Measurements from ENCODE around the gene PIGP. TPM values are rescaled to one million over a fixed set of nuclear protein-coding genes. Genes with fewer than 3 reads are reported as not detected.
A peak's percentile ranks its signal among the peaks of the same experiment; 100 is the strongest.
"Not testable (repeated sequence)": the region's sequence is repeated elsewhere in the genome, so short reads cannot be mapped to it uniquely, and the experiment has no call there.

The PIGP gene
- total RNA-seq (11.3 TPM), polyA plus RNA-seq (10 to 100 TPM; 19.9 to 35.3 (median 29.1) TPM)

DNA sequence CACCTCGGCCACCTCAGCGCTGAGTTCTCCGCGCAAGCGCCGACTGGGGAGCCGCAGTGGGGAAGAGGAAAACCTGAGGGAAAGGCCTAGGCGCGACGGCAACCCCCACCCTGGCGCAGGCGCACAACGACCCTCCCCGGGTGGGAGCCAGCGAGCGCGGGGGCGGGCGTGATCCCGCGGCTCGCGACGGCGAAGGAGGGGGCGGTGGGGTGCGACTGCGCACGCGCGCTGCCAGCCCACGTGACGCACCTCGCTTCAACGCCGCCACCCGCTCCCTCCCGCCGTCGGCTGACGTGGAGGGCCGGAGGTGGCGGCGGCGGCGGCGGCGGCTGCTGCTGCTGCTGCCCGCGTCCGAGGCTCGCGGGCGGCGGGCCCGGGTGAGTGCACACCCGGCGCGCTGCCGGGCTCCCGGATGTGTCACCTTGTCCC lies at the start of gene PIGP, which contains the start of gene TTC3:
PIGP (minus strand) TSS at position 84 of the 429 bp plus-strand sequence. CDS start 556 bp downstream, outside the sequence.
TTC3 (plus strand) TSS at position 267 of the 429 bp plus-strand sequence. CDS start 14,004 bp downstream, outside the sequence.
- Mint-ChIP-seq H3K4me1 (peaks cover 30 to 62% (median 50%) of the 10 kb centered on the region in 4 donors), H3K27me3 (peaks cover 6% of the 10 kb centered on the region), H3K9me3 (no peaks in the 10 kb centered on the region), H3K36me3 (peaks cover 20% of the 10 kb centered on the region), H3K4me3 (peak within 1 kb of the TSS; percentile 97 to 98 (median 98)), H3K27ac (peak within 1 kb of the TSS; percentile 97 to 98 (median 98))
- ATAC-seq (ENCODE audit: low read depth in 2 of 2) (peak; percentile 61 to 70), DNase-seq (peak; percentile 93 to 96 (median 94))
- no peaks in the 10 kb centered on the region for H3K27me3 ChIP-seq (ENCODE audit: control insufficient read depth, insufficient read depth, low read length)
- peak within 1 kb of the TSS; percentile 95 for H3K27ac ChIP-seq (ENCODE audit: insufficient read depth, low read length, poor library complexity, severe bottlenecking)
- peaks cover 34% of the 10 kb centered on the region for H3K4me1 ChIP-seq (ENCODE audit: control insufficient read depth, insufficient read depth, low read length, poor library complexity, severe bottlenecking)
- peaks cover 4% of the 10 kb centered on the region for H3K36me3 ChIP-seq (ENCODE audit: control insufficient read depth, insufficient read depth, low read length)
- H3K9me3 ChIP-seq (ENCODE audit: control insufficient read depth in 2 of 2, low read length in 2 of 2) = no peaks in the 10 kb centered on the region
- H3K4me3 ChIP-seq (ENCODE audit: low read depth, low read length) = peak within 1 kb of the TSS; percentile 97

- peak overlapping the region; percentile 0 to 59 (median 5) for H3K27ac Mint-ChIP-seq
- peaks cover 5 to 20% (median 12%) of the 10 kb centered on the region in 4 donors for H3K4me1 Mint-ChIP-seq
- DNase-seq (no peak), ATAC-seq (ENCODE audit: low read depth in 2 of 2) (no peak)
- Histone ChIP-seq H3K4me1 (ENCODE audit: control insufficient read depth, insufficient read depth, low read length, poor library complexity, severe bottlenecking) (no peaks in the 10 kb centered on the region), H3K36me3 (ENCODE audit: control insufficient read depth, insufficient read depth, low read length) (peaks cover 13% of the 10 kb centered on the region), H3K27ac (ENCODE audit: insufficient read depth, low read length, poor library complexity, severe bottlenecking) (no peak overlapping the region), H3K27me3 (ENCODE audit: control insufficient read depth, insufficient read depth, low read length) (no peaks in the 10 kb centered on the region), H3K9me3 (ENCODE audit: control insufficient read depth in 2 of 2, low read length in 2 of 2) (no peaks in the 10 kb centered on the region), H3K4me3 (ENCODE audit: low read depth, low read length) (no peak overlapping the region)
- H3K9me3 Mint-ChIP-seq = no peaks in the 10 kb centered on the region
- H3K27me3 Mint-ChIP-seq = no peaks in the 10 kb centered on the region
- H3K36me3 Mint-ChIP-seq = peaks cover 37% of the 10 kb centered on the region
- no peak overlapping the region for H3K4me3 Mint-ChIP-seq
These were observed 46.7 kb upstream of the PIGP start for GRCh38 chr21:37119421-37120218.

GRCh38 chr21:37118187-37118826 lies 45.4 kb upstream of the PIGP start:
- Mint-ChIP-seq H3K27me3 (no peaks in the 10 kb centered on the region), H3K9me3 (no peaks in the 10 kb centered on the region), H3K4me3 (no peak overlapping the region), H3K36me3 (peaks cover 34% of the 10 kb centered on the region), H3K4me1 (peaks cover 5 to 20% (median 13%) of the 10 kb centered on the region in 4 donors), H3K27ac (peak overlapping the region in 1 of 3 donors; percentile 79)
- no peak overlapping the region for H3K4me3 ChIP-seq (ENCODE audit: low read depth, low read length)
- no peak overlapping the region for H3K27ac ChIP-seq (ENCODE audit: insufficient read depth, low read length, poor library complexity, severe bottlenecking)
- no peaks in the 10 kb centered on the region for H3K4me1 ChIP-seq (ENCODE audit: control insufficient read depth, insufficient read depth, low read length, poor library complexity, severe bottlenecking)
- peaks cover 12% of the 10 kb centered on the region for H3K36me3 ChIP-seq (ENCODE audit: control insufficient read depth, insufficient read depth, low read length)
- no peaks in the 10 kb centered on the region for H3K9me3 ChIP-seq (ENCODE audit: control insufficient read depth in 2 of 2, low read length in 2 of 2)
- H3K27me3 ChIP-seq (ENCODE audit: control insufficient read depth, insufficient read depth, low read length) = no peaks in the 10 kb centered on the region
- no peak for ATAC-seq (ENCODE audit: low read depth in 2 of 2)
- no peak for DNase-seq

- Histone ChIP-seq H3K4me3 (ENCODE audit: low read depth, low read length) (no peak overlapping the region), H3K9me3 (ENCODE audit: control insufficient read depth in 2 of 2, low read length in 2 of 2) (no peaks in the 10 kb centered on the region), H3K27ac (ENCODE audit: insufficient read depth, low read length, poor library complexity, severe bottlenecking) (no peak overlapping the region), H3K27me3 (ENCODE audit: control insufficient read depth, insufficient read depth, low read length) (no peaks in the 10 kb centered on the region), H3K4me1 (ENCODE audit: control insufficient read depth, insufficient read depth, low read length, poor library complexity, severe bottlenecking) (no peaks in the 10 kb centered on the region), H3K36me3 (ENCODE audit: control insufficient read depth, insufficient read depth, low read length) (peaks cover 7% of the 10 kb centered on the region)
- no peak for ATAC-seq (ENCODE audit: low read depth in 2 of 2)
- Mint-ChIP-seq H3K36me3 (peaks cover 28% of the 10 kb centered on the region), H3K27ac (no peak overlapping the region), H3K4me1 (peaks cover 5 to 17% (median 10%) of the 10 kb centered on the region in 4 donors), H3K27me3 (no peaks in the 10 kb centered on the region), H3K4me3 (no peak overlapping the region), H3K9me3 (peaks cover 0 to 2% (median 0%) of the 10 kb centered on the region in 7 donors)
- DNase-seq = no peak
These were observed 44.3 kb upstream of the PIGP start for GRCh38 chr21:37117204-37117603.

- H3K36me3 Mint-ChIP-seq = peaks cover 28% of the 10 kb centered on the region
- not testable (repeated sequence) for ATAC-seq (ENCODE audit: low read depth in 2 of 2); H3K27me3 Mint-ChIP-seq; H3K9me3 ChIP-seq (ENCODE audit: control insufficient read depth in 2 of 2, low read length in 2 of 2); H3K9me3 Mint-ChIP-seq; H3K27me3 ChIP-seq (ENCODE audit: control insufficient read depth, insufficient read depth, low read length); H3K4me3 ChIP-seq (ENCODE audit: low read depth, low read length); H3K36me3 ChIP-seq (ENCODE audit: control insufficient read depth, insufficient read depth, low read length); H3K27ac ChIP-seq (ENCODE audit: insufficient read depth, low read length, poor library complexity, severe bottlenecking); H3K4me1 ChIP-seq (ENCODE audit: control insufficient read depth, insufficient read depth, low read length, poor library complexity, severe bottlenecking); H3K4me3 Mint-ChIP-seq; DNase-seq; H3K27ac Mint-ChIP-seq
- peaks cover 5 to 17% (median 10%) of the 10 kb centered on the region in 4 donors for H3K4me1 Mint-ChIP-seq
These were observed 43.6 kb upstream of the PIGP start for GRCh38 chr21:37116459-37116858.

DNA sequence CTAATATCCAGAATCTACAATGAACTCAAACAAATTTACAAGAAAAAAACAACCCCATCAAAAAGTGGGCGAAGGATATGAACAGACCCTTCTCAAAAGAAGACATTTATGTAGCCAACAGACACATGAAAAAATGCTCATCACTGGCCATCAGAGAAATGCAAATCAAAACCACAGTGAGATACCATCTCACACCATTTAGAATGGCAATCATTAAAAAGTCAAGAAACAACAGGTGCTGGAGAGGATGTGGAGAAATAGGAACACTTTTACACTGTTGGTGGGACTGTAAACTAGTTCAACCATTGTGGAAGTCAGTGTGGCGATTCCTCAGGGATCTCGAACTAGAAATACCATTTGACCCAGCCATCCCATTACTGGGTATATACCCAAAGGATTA lies 41.4 kb upstream of the PIGP start:
- H3K9me3 Mint-ChIP-seq; H3K36me3 ChIP-seq (ENCODE audit: control insufficient read depth, insufficient read depth, low read length); H3K9me3 ChIP-seq (ENCODE audit: control insufficient read depth in 2 of 2, low read length in 2 of 2); ATAC-seq (ENCODE audit: low read depth in 2 of 2); H3K27ac Mint-ChIP-seq; H3K4me3 Mint-ChIP-seq; H3K27ac ChIP-seq (ENCODE audit: insufficient read depth, low read length, poor library complexity, severe bottlenecking); H3K27me3 Mint-ChIP-seq; H3K4me3 ChIP-seq (ENCODE audit: low read depth, low read length); DNase-seq; H3K4me1 ChIP-seq (ENCODE audit: control insufficient read depth, insufficient read depth, low read length, poor library complexity, severe bottlenecking); H3K27me3 ChIP-seq (ENCODE audit: control insufficient read depth, insufficient read depth, low read length): not testable (repeated sequence)
- peaks cover 0 to 11% (median 5%) of the 10 kb centered on the region in 4 donors for H3K4me1 Mint-ChIP-seq
- H3K36me3 Mint-ChIP-seq = peaks cover 23% of the 10 kb centered on the region

GRCh38 chr21:37111029-37111428 lies 38.2 kb upstream of the PIGP start:
- not testable (repeated sequence) for DNase-seq; ATAC-seq (ENCODE audit: low read depth in 2 of 2); H3K4me3 ChIP-seq (ENCODE audit: low read depth, low read length); H3K27me3 Mint-ChIP-seq; H3K9me3 ChIP-seq (ENCODE audit: control insufficient read depth in 2 of 2, low read length in 2 of 2); H3K4me3 Mint-ChIP-seq; H3K36me3 ChIP-seq (ENCODE audit: control insufficient read depth, insufficient read depth, low read length); H3K27ac ChIP-seq (ENCODE audit: insufficient read depth, low read length, poor library complexity, severe bottlenecking); H3K27ac Mint-ChIP-seq; H3K9me3 Mint-ChIP-seq; H3K4me1 ChIP-seq (ENCODE audit: control insufficient read depth, insufficient read depth, low read length, poor library complexity, severe bottlenecking); H3K27me3 ChIP-seq (ENCODE audit: control insufficient read depth, insufficient read depth, low read length)
- H3K4me1 Mint-ChIP-seq = peaks cover 0 to 11% (median 4%) of the 10 kb centered on the region in 4 donors
- peaks cover 24% of the 10 kb centered on the region for H3K36me3 Mint-ChIP-seq
